SK-N-SH treated with all-trans-retinoic acid at 6 μM for 48 hours (cell line): ENCODE data around the gene AZU1.

ENCODE experiments used
- ATAC-seq: fragments of 200-7000 bp; cut with Tn5 transposase; 3 replicates; pipeline ENCODE4 v1.9.1; 2020; ENCODE audit warnings: mild to moderate bottlenecking, moderate library complexity
- ARNTL ChIP-seq: fragments of 450-650 bp; formaldehyde crosslinking; IDR thresholded peaks from 2 replicates; pipeline ENCODE4 v1.5.0; 2020; ENCODE audit warnings: low read depth, mild to moderate bottlenecking, moderate library complexity, borderline replicate concordance
- BACH2 ChIP-seq: fragments of 250-450 bp; sonication (Bioruptor Pico); IDR thresholded peaks from 2 replicates; pipeline ENCODE4 v1.9.0; 2021; ENCODE audit warnings: mild to moderate bottlenecking, borderline replicate concordance
- CSDC2 ChIP-seq: fragments of 250-450 bp; sonication (Bioruptor Pico); IDR thresholded peaks from 2 replicates; pipeline ENCODE4 v1.5.0; 2020; ENCODE audit warnings: mild to moderate bottlenecking, moderate library complexity
- CSRNP3 ChIP-seq: fragments of 250-450 bp; sonication (Bioruptor Pico); IDR thresholded peaks from 2 replicates; pipeline ENCODE4 v1.5.1; 2021; ENCODE audit warnings: mild to moderate bottlenecking, moderate library complexity
- GLIS3 ChIP-seq: fragments of 250-450 bp; sonication (Bioruptor Pico); IDR thresholded peaks from 2 replicates; pipeline ENCODE4 v1.5.0; 2020; ENCODE audit warnings: mild to moderate bottlenecking, moderate library complexity
- ISL1 ChIP-seq: fragments of 250-450 bp; sonication (Bioruptor Pico); IDR thresholded peaks from 2 replicates; pipeline ENCODE4 v2.1.2; 2022; ENCODE audit warnings: mild to moderate bottlenecking, moderate library complexity
- OSR1 ChIP-seq: fragments of 250-450 bp; sonication (Bioruptor Pico); IDR thresholded peaks from 2 replicates; pipeline ENCODE4 v1.8.0; 2022; ENCODE audit warnings: moderate library complexity, mild to moderate bottlenecking, inconsistent platforms
- PATZ1 ChIP-seq: fragments of 250-450 bp; sonication (Bioruptor Pico); IDR thresholded peaks from 2 replicates; pipeline ENCODE4 v1.8.0; 2020; ENCODE audit warnings: mild to moderate bottlenecking, moderate library complexity, borderline replicate concordance
- POU6F1 ChIP-seq: fragments of 250-450 bp; sonication (Bioruptor Pico); IDR thresholded peaks from 2 replicates; pipeline ENCODE4 v1.8.0; 2021; ENCODE audit warnings: low read depth, mild to moderate bottlenecking, moderate library complexity, borderline replicate concordance
- PPARA ChIP-seq: fragments of 250-450 bp; sonication (Bioruptor Pico); IDR thresholded peaks from 2 replicates; pipeline ENCODE4 v1.5.0; 2020; ENCODE audit warnings: mild to moderate bottlenecking, borderline replicate concordance
- RARB ChIP-seq: fragments of 250-450 bp; sonication (Bioruptor Pico); IDR thresholded peaks from 2 replicates; pipeline ENCODE4 v1.8.0; 2021; ENCODE audit warnings: mild to moderate bottlenecking, moderate library complexity
- SNAI2 ChIP-seq: fragments of 250-450 bp; sonication (Bioruptor Pico); IDR thresholded peaks from 2 replicates; pipeline ENCODE4 v1.5.0; 2020; ENCODE audit warnings: mild to moderate bottlenecking, moderate library complexity
- TCF4 ChIP-seq: fragments of 250-450 bp; sonication (Bioruptor Pico); IDR thresholded peaks from 2 replicates; pipeline ENCODE4 v1.8.0; 2021; ENCODE audit warnings: mild to moderate bottlenecking, moderate library complexity, borderline replicate concordance
- TOX ChIP-seq: fragments of 250-450 bp; sonication (Bioruptor Pico); IDR thresholded peaks from 2 replicates; pipeline ENCODE4 v1.8.0; 2021; ENCODE audit warnings: mild to moderate bottlenecking, moderate library complexity, borderline replicate concordance
- TSHZ2 ChIP-seq: fragments of 250-450 bp; sonication (Bioruptor Pico); IDR thresholded peaks from 2 replicates; pipeline ENCODE4 v1.5.0; 2020; ENCODE audit warnings: mild to moderate bottlenecking, moderate library complexity
- ZC3H10 ChIP-seq: fragments of 250-450 bp; sonication (Bioruptor Pico); IDR thresholded peaks from 2 replicates; pipeline ENCODE4 v1.5.1; 2021; ENCODE audit warnings: mild to moderate bottlenecking, moderate library complexity
- ZFP30 ChIP-seq: fragments of 450-650 bp; formaldehyde crosslinking; IDR thresholded peaks from 2 replicates; pipeline ENCODE4 v1.5.0; 2022; ENCODE audit warnings: mild to moderate bottlenecking, moderate library complexity
- ZNF565 ChIP-seq: fragments of 450-650 bp; formaldehyde crosslinking; conservative IDR thresholded peaks from 2 replicates; pipeline ENCODE4 v1.5.0; 2020; ENCODE audit warnings: low read depth, mild to moderate bottlenecking, moderate library complexity
- ZNF70 ChIP-seq: fragments of 450-650 bp; formaldehyde crosslinking; IDR thresholded peaks from 2 replicates; pipeline ENCODE4 v1.5.0; 2020; ENCODE audit warnings: mild to moderate bottlenecking, moderate library complexity
- ZNF8 ChIP-seq: fragments of 450-650 bp; formaldehyde crosslinking; IDR thresholded peaks from 2 replicates; pipeline ENCODE4 v1.5.0; 2020; ENCODE audit warnings: mild to moderate bottlenecking, moderate library complexity

Gene AZU1

GRCh38 chr19:805600-806550 is 21.8 kb upstream of the AZU1 start (continued):
- TF ChIP-seq ZFP30 (CRISPR knock-in tag), result no peak
- TF ChIP-seq CSDC2 (CRISPR knock-in tag), result no peak
- no peak for TF ChIP-seq ARNTL (CRISPR knock-in tag)
- no peak for TF ChIP-seq ZNF8 (CRISPR knock-in tag)
- TF ChIP-seq ISL1, result no peak
- no peak for TF ChIP-seq SNAI2 (CRISPR knock-in tag)
- TF ChIP-seq BACH2 (CRISPR knock-in tag), result no peak
- TF ChIP-seq RARB (CRISPR knock-in tag), result no peak

- ATAC-seq, result no peak
- TF ChIP-seq ISL1, result no peak
- TF ChIP-seq ZNF8 (CRISPR knock-in tag), result no peak
- TF ChIP-seq BACH2 (CRISPR knock-in tag), result no peak
- TF ChIP-seq ARNTL (CRISPR knock-in tag), result no peak
- TF ChIP-seq TCF4 (CRISPR knock-in tag), result no peak
- no peak for TF ChIP-seq TOX
- no peak for TF ChIP-seq SNAI2 (CRISPR knock-in tag)
- TF ChIP-seq CSDC2 (CRISPR knock-in tag), result no peak
- TF ChIP-seq ZNF565 (CRISPR knock-in tag), result no peak
- no peak for TF ChIP-seq ZNF70 (CRISPR knock-in tag)
- TF ChIP-seq PPARA (CRISPR knock-in tag), result no peak
- TF ChIP-seq CSRNP3 (CRISPR knock-in tag), result no peak
- no peak for TF ChIP-seq GLIS3 (CRISPR knock-in tag)
- no peak for TF ChIP-seq ZC3H10 (CRISPR knock-in tag)
- no peak for TF ChIP-seq POU6F1
- TF ChIP-seq RARB (CRISPR knock-in tag), result no peak
- no peak for TF ChIP-seq TSHZ2 (CRISPR knock-in tag)
- no peak for TF ChIP-seq OSR1
- TF ChIP-seq ZFP30 (CRISPR knock-in tag), result no peak
- TF ChIP-seq PATZ1 (CRISPR knock-in tag), result no peak
- TF ChIP-seq, all 23 proteins: peak for 0
Observed at GRCh38 chr19:806815-807421, 20.7 kb upstream of the AZU1 start.
